Measurements from ENCODE around the gene LSM2. TPM values are rescaled to one million over a fixed set of nuclear protein-coding genes. Genes with fewer than 3 reads are reported as not detected.
"Not testable (repeated sequence)": the region's sequence is repeated elsewhere in the genome, so short reads cannot be mapped to it uniquely, and the experiment has no call there.

LSM2 gene
- total RNA-seq, 1 donor from 2014 or later, result 35.7 TPM

DNA sequence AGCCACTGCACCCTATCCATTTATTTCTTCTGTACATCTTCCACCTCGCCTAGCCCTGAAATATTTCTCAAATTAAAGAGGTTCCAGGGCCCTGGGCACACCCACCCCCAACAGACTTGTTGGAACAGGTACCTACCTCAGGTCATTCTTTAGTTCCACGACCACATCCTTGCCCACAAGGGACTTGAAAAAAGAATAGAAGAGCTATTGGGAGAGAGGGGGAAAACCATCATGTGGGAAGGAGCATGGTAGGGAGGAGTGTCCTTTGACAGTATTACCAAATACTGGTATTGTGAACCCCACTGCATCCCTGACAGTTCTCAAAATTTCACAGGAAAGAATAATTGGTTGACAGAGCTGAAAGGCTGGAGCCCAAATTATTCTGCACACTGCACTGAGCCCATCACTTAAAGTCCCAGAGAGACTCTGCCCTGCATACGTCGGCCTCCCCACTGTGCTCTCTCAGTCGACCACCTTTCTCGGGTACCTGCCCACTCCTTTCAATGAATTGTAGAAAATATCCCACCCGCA is 762 bp downstream of the LSM2 start:
- peak; percentile 22 for DNase-seq (ENCODE audit: low spot score)
- Mint-ChIP-seq H3K27me3 (ENCODE audit: low read depth) (no peaks in the 10 kb centered on the region), H3K4me1 (ENCODE audit: low read depth) (peaks cover 15% of the 10 kb centered on the region), H3K4me3 (ENCODE audit: unreplicated experiment) (peak overlapping the region; percentile 91), H3K27ac (ENCODE audit: unreplicated experiment) (peak overlapping the region; percentile 95), H3K9me3 (ENCODE audit: low read depth) (no peaks in the 10 kb centered on the region), H3K36me3 (ENCODE audit: low read depth) (no peaks in the 10 kb centered on the region)
- TF ChIP-seq, protein P1, sequence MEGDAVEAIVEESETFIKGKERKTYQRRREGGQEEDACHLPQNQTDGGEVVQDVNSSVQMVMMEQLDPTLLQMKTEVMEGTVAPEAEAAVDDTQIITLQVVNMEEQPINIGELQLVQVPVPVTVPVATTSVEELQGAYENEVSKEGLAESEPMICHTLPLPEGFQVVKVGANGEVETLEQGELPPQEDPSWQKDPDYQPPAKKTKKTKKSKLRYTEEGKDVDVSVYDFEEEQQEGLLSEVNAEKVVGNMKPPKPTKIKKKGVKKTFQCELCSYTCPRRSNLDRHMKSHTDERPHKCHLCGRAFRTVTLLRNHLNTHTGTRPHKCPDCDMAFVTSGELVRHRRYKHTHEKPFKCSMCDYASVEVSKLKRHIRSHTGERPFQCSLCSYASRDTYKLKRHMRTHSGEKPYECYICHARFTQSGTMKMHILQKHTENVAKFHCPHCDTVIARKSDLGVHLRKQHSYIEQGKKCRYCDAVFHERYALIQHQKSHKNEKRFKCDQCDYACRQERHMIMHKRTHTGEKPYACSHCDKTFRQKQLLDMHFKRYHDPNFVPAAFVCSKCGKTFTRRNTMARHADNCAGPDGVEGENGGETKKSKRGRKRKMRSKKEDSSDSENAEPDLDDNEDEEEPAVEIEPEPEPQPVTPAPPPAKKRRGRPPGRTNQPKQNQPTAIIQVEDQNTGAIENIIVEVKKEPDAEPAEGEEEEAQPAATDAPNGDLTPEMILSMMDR (IDR thresholded peaks at IDR 0.05), result no peak

DNA sequence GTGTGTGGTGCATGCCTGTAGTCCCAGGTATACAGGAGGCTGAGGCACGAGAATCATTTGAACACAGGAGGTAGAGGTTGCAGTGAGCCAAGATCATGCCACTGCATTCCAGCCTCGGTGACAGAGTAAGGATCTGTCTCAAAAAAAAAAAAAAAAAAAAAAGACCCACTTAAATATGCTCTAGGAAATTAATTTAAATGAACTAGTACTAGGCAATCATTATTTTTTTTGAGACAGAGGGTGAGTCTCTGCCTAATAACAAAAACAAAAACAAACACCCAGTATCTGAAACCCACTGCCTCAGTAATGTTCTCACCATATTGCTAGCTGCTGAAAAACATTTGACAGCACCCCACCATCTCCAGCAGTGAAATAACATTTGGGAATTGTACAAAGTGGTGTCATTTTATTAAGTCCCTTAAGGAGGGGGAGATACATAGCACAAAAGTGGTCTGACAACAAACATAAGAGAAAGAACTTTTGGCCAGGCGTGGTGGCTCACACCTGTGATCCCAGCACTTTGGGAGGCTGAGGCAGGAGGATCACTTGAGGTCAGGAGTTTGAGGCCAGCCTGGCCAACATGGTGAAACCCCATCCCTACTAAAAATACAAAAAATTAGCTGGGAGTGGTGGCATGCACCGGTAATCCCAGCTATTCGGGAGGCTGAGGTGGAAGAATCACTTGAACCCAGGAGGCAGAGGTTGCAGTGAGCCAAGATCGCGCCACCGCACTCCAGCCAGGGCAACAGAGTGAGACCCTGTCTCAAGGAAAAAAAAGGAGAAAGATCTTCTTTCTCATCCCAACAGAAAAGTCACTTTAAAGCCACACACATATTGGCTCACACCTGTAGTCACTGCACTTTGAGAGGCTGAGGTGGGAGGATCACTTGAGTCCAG is 5.5 kb downstream of the LSM2 start:
- H3K4me1 Mint-ChIP-seq (ENCODE audit: low read depth); H3K27me3 Mint-ChIP-seq (ENCODE audit: low read depth); H3K9me3 Mint-ChIP-seq (ENCODE audit: low read depth); H3K4me3 Mint-ChIP-seq (ENCODE audit: unreplicated experiment); H3K36me3 Mint-ChIP-seq (ENCODE audit: low read depth); H3K27ac Mint-ChIP-seq (ENCODE audit: unreplicated experiment): not testable (repeated sequence)
- peak; percentile 24 for DNase-seq (ENCODE audit: low spot score)

DNA sequence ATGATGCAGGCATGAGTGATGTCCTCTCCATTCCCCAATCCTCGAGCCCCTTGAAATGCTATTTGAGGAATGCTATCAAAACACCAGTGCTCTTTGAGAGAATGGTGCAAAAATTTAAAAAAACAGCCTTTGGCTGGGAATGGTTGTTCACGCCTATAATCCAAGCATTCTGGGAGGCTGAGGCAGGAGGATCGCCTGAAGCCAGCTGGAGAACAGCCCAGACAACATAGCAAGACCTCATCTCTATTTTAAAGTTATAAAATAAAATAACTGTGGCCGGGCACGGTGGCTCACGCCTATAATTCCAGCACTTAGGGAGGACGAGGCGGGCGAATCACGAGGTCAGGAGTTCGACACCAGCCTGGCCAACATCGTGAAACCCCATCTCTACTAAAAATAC is 7.0 kb downstream of the LSM2 start:
- TF ChIP-seq, protein P1 (IDR thresholded peaks at IDR 0.05), result no peak
- Mint-ChIP-seq H3K27ac (ENCODE audit: unreplicated experiment) (peak overlapping the region; percentile 27), H3K9me3 (ENCODE audit: low read depth) (no peaks in the 10 kb centered on the region), H3K27me3 (ENCODE audit: low read depth) (no peaks in the 10 kb centered on the region), H3K36me3 (ENCODE audit: low read depth) (no peaks in the 10 kb centered on the region), H3K4me3 (ENCODE audit: unreplicated experiment) (no peak overlapping the region), H3K4me1 (ENCODE audit: low read depth) (no peaks in the 10 kb centered on the region)
- DNase-seq (ENCODE audit: low spot score), result peak; percentile 20

DNA sequence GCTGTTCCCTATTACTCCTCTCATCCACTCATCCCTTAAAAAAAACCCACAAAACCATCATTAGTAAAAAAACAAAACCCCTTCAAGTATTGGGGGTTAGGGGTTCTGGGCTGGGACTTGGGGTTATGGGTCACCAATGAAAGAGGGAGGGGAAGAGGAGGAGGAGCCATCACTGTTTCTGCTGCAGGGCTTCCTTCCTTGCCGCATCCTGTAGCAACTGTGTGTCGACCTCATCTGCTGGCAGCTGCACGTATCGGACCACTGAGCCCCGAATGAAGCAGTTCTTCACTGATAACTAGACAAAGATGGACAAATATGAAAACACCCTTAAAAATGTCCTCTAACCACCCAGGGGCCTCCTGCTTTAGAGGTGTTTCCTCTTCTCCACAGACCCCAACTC is 9.2 kb downstream of the LSM2 start:
- TF ChIP-seq, protein P1 (IDR thresholded peaks at IDR 0.05), result no peak
- peaks cover 20% of the 10 kb centered on the region for H3K4me1 Mint-ChIP-seq (ENCODE audit: low read depth)
- no peaks in the 10 kb centered on the region for H3K27me3 Mint-ChIP-seq (ENCODE audit: low read depth)
- H3K4me3 Mint-ChIP-seq (ENCODE audit: unreplicated experiment), result no peak overlapping the region
- H3K36me3 Mint-ChIP-seq (ENCODE audit: low read depth), result no peaks in the 10 kb centered on the region
- peak; percentile 25 for DNase-seq (ENCODE audit: low spot score)
- peak overlapping the region; percentile 12 for H3K27ac Mint-ChIP-seq (ENCODE audit: unreplicated experiment)
- no peaks in the 10 kb centered on the region for H3K9me3 Mint-ChIP-seq (ENCODE audit: low read depth)

DNA sequence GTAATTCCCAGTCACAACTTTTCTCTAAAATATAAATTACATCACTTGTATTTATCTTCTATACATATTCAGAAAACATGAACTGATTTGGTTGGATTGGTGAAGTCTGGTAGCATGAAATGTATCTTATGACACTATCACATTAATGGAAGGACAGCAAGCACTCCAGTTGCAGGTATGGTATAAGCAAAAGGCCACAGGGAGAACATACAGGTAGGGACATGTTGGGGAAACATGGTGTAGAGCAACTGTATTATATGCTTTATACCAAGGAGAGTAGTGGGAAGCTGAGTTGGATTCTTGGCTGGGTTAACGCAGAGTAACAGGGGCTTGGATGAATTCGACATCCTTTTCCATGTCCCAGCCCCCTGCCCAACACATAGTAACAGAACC is 9.8 kb downstream of the LSM2 start:
- no peak overlapping the region for H3K4me3 Mint-ChIP-seq (ENCODE audit: unreplicated experiment)
- DNase-seq (ENCODE audit: low spot score), result no peak
- peaks cover 3% of the 10 kb centered on the region for H3K36me3 Mint-ChIP-seq (ENCODE audit: low read depth)
- peaks cover 21% of the 10 kb centered on the region for H3K4me1 Mint-ChIP-seq (ENCODE audit: low read depth)
- peak overlapping the region; percentile 55 for H3K27ac Mint-ChIP-seq (ENCODE audit: unreplicated experiment)
- TF ChIP-seq, protein P1 (IDR thresholded peaks at IDR 0.05), result no peak
- no peaks in the 10 kb centered on the region for H3K9me3 Mint-ChIP-seq (ENCODE audit: low read depth)
- H3K27me3 Mint-ChIP-seq (ENCODE audit: low read depth), result no peaks in the 10 kb centered on the region
